GM23248 (cell line): ENCODE data around the gene PITPNM3. TPM values are rescaled to one million over a fixed set of nuclear protein-coding genes. Genes with fewer than 3 reads are reported as not detected.

ENCODE experiments used
- DNase-seq: peaks from one replicate; pipeline ENCODE4 v3.0.0-alpha.2; 2015
- H2AFZ ChIP-seq: fragments of 200-600 bp; sonication (generic); 2 replicates; pipeline ENCODE4 v1.6.1; 2016; ENCODE audit warnings: antibody characterized with exemption
- H3F3A ChIP-seq: fragments of 200-600 bp; sonication (generic); 2 replicates; pipeline ENCODE4 v1.6.1; 2016; ENCODE audit warnings: mild to moderate bottlenecking, antibody characterized with exemption, mixed run types; ENCODE audit not compliant: insufficient read depth
- H3K27ac ChIP-seq: fragments of 200-600 bp; sonication (generic); 2 replicates; pipeline ENCODE4 v1.5.1; 2016; ENCODE audit warnings: mild to moderate bottlenecking
- H3K27me3 ChIP-seq: fragments of 200-600 bp; sonication (generic); replicated peaks from 2 replicates; pipeline ENCODE4 v1.6.1; 2016; ENCODE audit warnings: mild to moderate bottlenecking; ENCODE audit not compliant: insufficient read depth
- H3K36me3 ChIP-seq: fragments of 200-600 bp; sonication (generic); 2 replicates; pipeline ENCODE4 v1.6.1; 2016; ENCODE audit warnings: low read depth, mild to moderate bottlenecking
- H3K4me1 ChIP-seq: fragments of 200-600 bp; sonication (generic); 2 replicates; pipeline ENCODE4 v1.6.1; 2016; ENCODE audit warnings: mild to moderate bottlenecking; ENCODE audit not compliant: insufficient read depth
- H3K4me2 ChIP-seq: fragments of 200-600 bp; sonication (generic); one replicate; pipeline ENCODE4 v1.6.1; 2016; ENCODE audit warnings: mild to moderate bottlenecking; ENCODE audit not compliant: unreplicated experiment
- H3K4me3 ChIP-seq: fragments of 200-600 bp; sonication (generic); 2 replicates; pipeline ENCODE4 v1.5.1; 2016; ENCODE audit warnings: mild to moderate bottlenecking
- H3K79me2 ChIP-seq: fragments of 200-600 bp; sonication (generic); 2 replicates; pipeline ENCODE4 v1.6.1; 2016; ENCODE audit warnings: mild to moderate bottlenecking; ENCODE audit not compliant: insufficient read depth
- H3K9ac ChIP-seq: fragments of 200-600 bp; sonication (generic); 2 replicates; pipeline ENCODE4 v1.6.1; 2016; ENCODE audit warnings: mild to moderate bottlenecking
- H3K9me2 ChIP-seq: fragments of 200-600 bp; sonication (generic); 2 replicates; pipeline ENCODE4 v1.6.1; 2016; ENCODE audit warnings: mixed run types, mild to moderate bottlenecking, moderate library complexity; ENCODE audit not compliant: insufficient read depth
- H3K9me3 ChIP-seq: fragments of 200-600 bp; sonication (generic); one replicate; pipeline ENCODE4 v1.6.1; 2017; ENCODE audit warnings: low read depth
- H4K20me1 ChIP-seq: fragments of 200-600 bp; sonication (generic); 2 replicates; pipeline ENCODE4 v1.6.0; 2016; ENCODE audit not compliant: insufficient read depth
- EZH2 ChIP-seq: fragments of 200-600 bp; sonication (generic); IDR thresholded peaks from 2 replicates; pipeline ENCODE4 v1.6.1; 2018; ENCODE audit warnings: antibody characterized with exemption, mild to moderate bottlenecking; ENCODE audit not compliant: insufficient read depth, poor library complexity, severe bottlenecking
- EZH2phosphoT487 ChIP-seq: fragments of 200-600 bp; sonication (generic); IDR thresholded peaks from 2 replicates; pipeline ENCODE4 v1.6.1; 2018; ENCODE audit warnings: antibody characterized with exemption, moderate library complexity, mild to moderate bottlenecking, low read depth; ENCODE audit not compliant: insufficient read depth
- WGBS, 2 experiments: methylation state at CpG; one replicate each; pipeline ENCODE4 v1.1.6; 2015 to 2017; ENCODE audit warnings: low lambda C conversion rate in 2 of 2, low coverage in 1 of 2; ENCODE audit errors: missing lambda C conversion rate in 2 of 2; 5-methylcytosine and 5-hydroxymethylcytosine counted together
- in situ Hi-C: fragments of 300-500 bp; cut with MboI; formaldehyde crosslinking; loops from 2 replicates; pipeline ENCODE4 v1.15.0; 2020
- polyA plus RNA-seq: library from polyadenylated mRNA; unstranded; fragments of >200 nt; fragmentation: Nextera tagmentation; extraction: Ambion mirVana; gene quantifications from 2 replicates; pipeline ENCODE4 v1.2.1, GENCODE V29; 2016
- total RNA-seq: library from RNA; depleted of rRNA; stranded (reverse); fragments of >200 nt; shearing (Covaris generic); gene quantifications from 2 replicates; pipeline ENCODE4 v1.2.3, GENCODE V29; 2014

The PITPNM3 gene
- total and polyA plus RNA-seq, 2 experiments from 2014 or later, result 6.5 to 12.8 TPM

GRCh38 chr17:6508016-6508415 is 48.3 kb downstream of the PITPNM3 start:
- DNase-seq, result no peak
- Histone ChIP-seq H3K79me2 (no peaks in the 10 kb centered on the region), H3K27ac (peak overlapping the region; percentile 31; the same call in 1 of the 2 replicates), H3K4me3 (0 out of 2 replicates have a peak overlapping the region, but pooled peaks have one; percentile 32), H3K9me2 (no peaks in the 10 kb centered on the region), H2AFZ (no peak overlapping the region), H3K4me1 (peaks cover 55% of the 10 kb centered on the region), H3K9me3 (no peaks in the 10 kb centered on the region), H3K36me3 (no peaks in the 10 kb centered on the region), H3F3A (0 out of 2 replicates have a peak, but pooled peaks cover 7% of the 10 kb centered on the region), H3K27me3 (no peaks in the 10 kb centered on the region), H3K4me2 (peak overlapping the region; percentile 51), H3K9ac (no peak overlapping the region), H4K20me1 (no peaks in the 10 kb centered on the region)
- no peak for TF ChIP-seq EZH2phosphoT487
- TF ChIP-seq EZH2, result no peak
- in situ Hi-C loops, result no loop called here
- WGBS, 2 experiments, result 73 to 83% methylated on average over 12 of the region's 12 CpGs

DNA sequence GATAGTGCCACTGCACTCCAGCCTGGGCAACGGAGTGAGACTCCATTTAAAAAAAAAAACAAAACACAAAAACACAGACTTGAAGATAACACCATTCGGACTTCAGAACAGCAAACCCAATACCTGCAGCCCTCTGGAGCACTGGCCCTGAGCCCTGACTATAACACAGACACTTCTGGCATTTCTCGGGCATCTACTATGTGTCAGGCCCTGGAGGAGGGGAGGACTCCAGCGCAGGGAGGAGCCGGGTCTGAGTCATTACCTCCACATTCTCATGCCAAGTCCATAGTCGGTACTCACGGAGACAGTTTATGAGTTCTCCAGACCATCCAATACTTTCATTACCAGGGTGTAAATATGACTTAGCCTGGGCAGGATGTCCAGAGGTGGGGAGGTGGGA is 48.8 kb downstream of the PITPNM3 start:
- in situ Hi-C loops, result no loop called here

GRCh38 chr17:6506679-6507231 is 49.6 kb downstream of the PITPNM3 start:
- Histone ChIP-seq H3K9me2 (no peaks in the 10 kb centered on the region), H3K4me3 (no peak overlapping the region), H3K4me1 (peaks cover 55% of the 10 kb centered on the region), H3K27ac (peak overlapping the region; percentile 52), H3K9me3 (no peaks in the 10 kb centered on the region), H3F3A (0 out of 2 replicates have a peak, but pooled peaks cover 7% of the 10 kb centered on the region), H3K79me2 (no peaks in the 10 kb centered on the region), H2AFZ (no peak overlapping the region), H3K9ac (no peak overlapping the region), H4K20me1 (no peaks in the 10 kb centered on the region), H3K27me3 (no peaks in the 10 kb centered on the region), H3K36me3 (no peaks in the 10 kb centered on the region), H3K4me2 (peak overlapping the region; percentile 62)
- 52 to 60% methylated on average over 4 to 5 of the region's 5 CpGs for whole genome bisulfite sequencing, 2 experiments
- in situ Hi-C loops, result no loop called here
- TF ChIP-seq EZH2phosphoT487, result no peak
- peak; percentile 83 for DNase-seq

More for the DNA sequence above, 48.8 kb downstream of the PITPNM3 start:
- 19 to 22% methylated on average over 7 of the region's 7 CpGs for WGBS, 2 experiments
- Histone ChIP-seq H3K4me2 (peak overlapping the region; percentile 51), H3K4me1 (peaks cover 55% of the 10 kb centered on the region), H3F3A (0 out of 2 replicates have a peak, but pooled peaks cover 7% of the 10 kb centered on the region), H3K27me3 (no peaks in the 10 kb centered on the region), H3K27ac (peak overlapping the region; percentile 52), H4K20me1 (no peaks in the 10 kb centered on the region), H3K79me2 (no peaks in the 10 kb centered on the region), H2AFZ (no peak overlapping the region), H3K9me3 (no peaks in the 10 kb centered on the region), H3K4me3 (0 out of 2 replicates have a peak overlapping the region, but pooled peaks have one; percentile 32), H3K36me3 (no peaks in the 10 kb centered on the region), H3K9ac (no peak overlapping the region), H3K9me2 (no peaks in the 10 kb centered on the region)
- DNase-seq, result peak; percentile 98
- TF ChIP-seq EZH2phosphoT487 (no peak), EZH2 (no peak)

GRCh38 chr17:6505425-6506142 is 50.8 kb downstream of the PITPNM3 start:
- no peak overlapping the region for H3K4me2 ChIP-seq
- no peak for TF ChIP-seq EZH2
- TF ChIP-seq EZH2phosphoT487, result no peak
- DNase-seq, result peak; percentile 48

More at GRCh38 chr17:6505425-6506142, 50.8 kb downstream of the PITPNM3 start:
- 90 to 91% methylated on average over 12 of the region's 12 CpGs for WGBS, 2 experiments
- Histone ChIP-seq H3K27ac (no peak overlapping the region), H3K9me3 (no peaks in the 10 kb centered on the region), H3F3A (0 out of 2 replicates have a peak, but pooled peaks cover 7% of the 10 kb centered on the region), H3K9me2 (no peaks in the 10 kb centered on the region), H3K4me3 (no peak overlapping the region), H4K20me1 (no peaks in the 10 kb centered on the region), H3K4me1 (peaks cover 53% of the 10 kb centered on the region), H3K36me3 (no peaks in the 10 kb centered on the region), H3K9ac (no peak overlapping the region), H3K79me2 (no peaks in the 10 kb centered on the region), H2AFZ (no peak overlapping the region), H3K27me3 (no peaks in the 10 kb centered on the region)
- in situ Hi-C loops, result no loop called here
